SKM-1 treated with dmso at 0.1 percent for 144 hours (cell line): ENCODE data around the gene CLCF1.
"Not testable (repeated sequence)": the region's sequence is repeated elsewhere in the genome, so short reads cannot be mapped to it uniquely, and the experiment has no call there.

Experiments
- DNase-seq: peaks from one replicate; lab custom pipeline; 2025; ENCODE audit not compliant: unreplicated experiment; lab: John Stamatoyannopoulos, UW

Gene CLCF1

GRCh38 chr11:67409261-67409666 is 35.9 kb upstream of the CLCF1 start:
- no peak for DNase-seq

DNA sequence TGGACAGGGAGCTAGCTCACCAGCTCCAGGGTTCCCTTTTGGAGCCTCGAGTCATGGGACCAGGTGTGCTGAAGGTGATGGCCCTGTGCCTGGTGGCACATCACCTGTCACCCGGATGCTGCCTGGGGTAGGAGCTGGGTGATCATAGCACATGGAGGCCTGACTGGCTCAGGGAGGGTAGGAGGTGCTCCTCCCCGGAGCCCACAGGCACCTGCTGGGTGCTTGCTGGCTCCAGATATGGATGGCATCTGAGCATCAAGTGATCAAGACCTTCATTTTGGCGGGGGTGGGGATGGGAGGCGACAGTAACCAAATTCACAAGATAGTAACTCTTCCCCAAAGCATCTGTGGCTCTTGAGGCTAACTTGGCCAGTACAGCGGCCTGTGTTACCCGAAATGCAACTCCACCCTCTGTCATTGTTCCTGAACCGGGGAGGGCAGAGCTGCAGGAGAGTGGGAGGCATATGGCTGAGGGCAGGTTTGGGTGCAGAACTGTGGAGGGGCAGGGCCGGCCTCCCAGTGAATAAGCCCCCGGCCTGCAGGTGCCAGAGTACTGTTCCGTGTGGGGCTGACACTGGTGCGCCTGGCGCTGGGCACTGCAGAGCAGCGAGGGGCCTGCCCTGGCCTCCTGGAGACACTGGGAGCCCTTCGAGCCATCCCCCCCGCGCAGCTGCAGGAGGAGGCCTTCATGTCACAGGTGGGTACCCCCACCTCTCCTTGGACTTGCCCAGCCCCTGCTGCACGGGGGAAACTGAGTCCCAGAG is 35.2 kb upstream of the CLCF1 start:
- no peak for DNase-seq

- DNase-seq, result no peak
Observed at GRCh38 chr11:67407688-67408163, 34.3 kb upstream of the CLCF1 start.

GRCh38 chr11:67406969-67407687 is 33.7 kb upstream of the CLCF1 start:
- no peak for DNase-seq

DNA sequence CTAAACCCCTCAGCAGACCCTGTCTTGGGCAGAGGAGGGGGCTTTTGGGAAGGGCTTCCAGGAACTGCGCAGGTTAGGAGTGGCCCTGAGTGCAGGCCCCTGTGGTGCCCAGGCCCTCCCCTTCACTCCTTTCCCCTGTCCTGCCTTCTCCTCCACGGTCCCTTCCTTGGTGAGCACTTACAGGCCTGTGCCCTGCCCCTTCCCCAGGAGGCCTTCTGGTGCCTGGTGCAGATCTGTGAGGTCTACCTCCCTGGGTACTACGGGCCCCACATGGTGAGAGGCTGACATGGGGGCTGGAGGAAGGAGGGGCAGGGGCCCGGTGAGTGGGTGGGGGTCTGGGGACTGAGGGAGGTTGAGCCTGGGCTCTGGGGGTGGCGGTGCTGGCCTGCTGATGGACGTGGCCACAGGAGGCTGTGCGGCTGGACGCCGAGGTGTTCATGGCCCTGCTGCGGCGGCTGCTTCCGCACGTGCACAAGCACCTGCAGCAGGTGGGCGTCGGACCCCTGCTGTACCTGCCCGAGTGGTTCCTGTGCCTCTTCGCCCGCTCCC is 33.1 kb upstream of the CLCF1 start:
- no peak for DNase-seq

GRCh38 chr11:67405688-67406339 is 32.4 kb upstream of the CLCF1 start:
- DNase-seq, result no peak

DNA sequence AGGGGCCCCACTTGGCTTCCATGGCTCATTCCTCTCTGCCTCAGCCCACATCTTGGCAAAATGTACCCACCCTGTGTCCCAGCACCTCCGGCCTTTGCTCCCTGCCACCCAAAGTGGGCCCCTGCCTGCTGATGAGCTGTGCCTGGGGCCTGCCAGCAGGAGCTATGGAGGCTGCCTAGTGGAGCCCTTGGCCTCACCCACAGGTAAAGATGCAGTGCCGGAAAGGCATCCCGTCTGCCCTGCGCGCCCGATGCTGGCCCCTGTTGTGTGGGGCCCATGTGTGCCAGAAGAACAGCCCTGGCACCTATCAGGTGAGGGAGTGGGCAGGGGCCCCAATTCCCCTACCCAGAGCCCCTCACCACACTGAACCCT is 31.8 kb upstream of the CLCF1 start:
- DNase-seq, result no peak

GRCh38 chr11:67404515-67405195 is 31.3 kb upstream of the CLCF1 start:
- no peak for DNase-seq

GRCh38 chr11:67403085-67403484 is 29.7 kb upstream of the CLCF1 start:
- not testable (repeated sequence) for DNase-seq

DNA sequence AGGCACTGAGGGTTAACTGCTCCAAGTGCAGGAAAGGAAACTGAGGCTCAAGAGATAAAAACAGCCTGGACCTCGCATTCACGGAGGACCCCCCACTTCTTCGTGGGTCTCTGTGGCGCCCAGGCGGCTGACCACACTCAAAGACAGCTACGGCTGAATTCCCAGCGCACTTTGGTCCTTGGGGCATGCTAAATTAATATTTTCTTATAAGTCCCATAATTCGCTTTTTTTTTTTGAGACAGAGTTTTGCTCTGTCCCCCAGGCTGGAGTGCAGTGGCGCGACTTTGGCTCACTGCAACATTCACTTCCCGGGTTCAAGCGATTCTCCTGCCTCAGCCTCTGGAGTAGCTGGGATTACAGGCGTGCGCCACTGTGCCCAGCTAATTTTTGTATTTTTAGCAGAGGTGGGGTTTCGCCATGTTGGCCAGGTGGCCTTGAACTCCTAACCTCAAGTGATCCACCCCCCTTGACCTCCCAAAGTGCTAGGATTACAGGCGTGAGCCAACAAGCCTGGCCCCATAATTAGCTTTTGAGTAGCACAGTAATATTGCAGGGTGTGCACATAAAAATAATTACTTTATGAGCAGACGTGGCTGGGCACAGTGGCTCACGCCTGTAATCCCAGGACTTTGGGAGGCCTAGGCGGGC is 28.9 kb upstream of the CLCF1 start:
- not testable (repeated sequence) for DNase-seq

GRCh38 chr11:67401495-67402191 is 28.2 kb upstream of the CLCF1 start, which contains the start of gene PPP1CA:
Gene PPP1CA (minus strand): TSS chr11:67401858. CDS start chr11:67401782, 76 bp downstream.
- DNase-seq, result peak; percentile 90

DNA sequence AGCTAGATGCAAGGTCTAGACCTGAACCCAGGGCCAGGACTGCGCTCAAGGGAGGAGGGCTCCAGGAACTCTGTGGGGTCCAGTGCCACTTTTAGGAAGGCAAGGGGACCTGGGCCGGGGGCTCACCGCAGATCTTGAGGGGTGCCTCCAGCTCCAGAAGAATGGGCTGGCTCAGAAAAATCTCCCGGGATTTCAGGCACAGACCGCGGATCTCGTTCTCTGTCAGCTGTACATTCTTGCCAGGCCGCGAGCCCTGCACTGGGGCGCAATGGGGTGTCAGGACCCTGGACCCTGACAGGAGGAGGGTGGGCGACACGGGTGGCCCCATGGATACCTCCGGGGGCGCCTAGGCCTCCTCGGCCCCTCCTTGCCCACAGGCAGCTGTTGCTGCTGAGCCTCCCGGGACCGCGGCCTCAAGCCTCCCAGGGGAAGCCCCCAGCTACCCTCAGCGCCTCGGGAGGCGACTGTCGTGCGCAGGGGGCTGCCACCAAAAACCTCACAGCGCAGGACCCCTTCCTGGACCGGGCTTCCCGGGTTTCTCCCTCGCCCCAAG is 27.6 kb upstream of the CLCF1 start:
- DNase-seq, result no peak

DNA sequence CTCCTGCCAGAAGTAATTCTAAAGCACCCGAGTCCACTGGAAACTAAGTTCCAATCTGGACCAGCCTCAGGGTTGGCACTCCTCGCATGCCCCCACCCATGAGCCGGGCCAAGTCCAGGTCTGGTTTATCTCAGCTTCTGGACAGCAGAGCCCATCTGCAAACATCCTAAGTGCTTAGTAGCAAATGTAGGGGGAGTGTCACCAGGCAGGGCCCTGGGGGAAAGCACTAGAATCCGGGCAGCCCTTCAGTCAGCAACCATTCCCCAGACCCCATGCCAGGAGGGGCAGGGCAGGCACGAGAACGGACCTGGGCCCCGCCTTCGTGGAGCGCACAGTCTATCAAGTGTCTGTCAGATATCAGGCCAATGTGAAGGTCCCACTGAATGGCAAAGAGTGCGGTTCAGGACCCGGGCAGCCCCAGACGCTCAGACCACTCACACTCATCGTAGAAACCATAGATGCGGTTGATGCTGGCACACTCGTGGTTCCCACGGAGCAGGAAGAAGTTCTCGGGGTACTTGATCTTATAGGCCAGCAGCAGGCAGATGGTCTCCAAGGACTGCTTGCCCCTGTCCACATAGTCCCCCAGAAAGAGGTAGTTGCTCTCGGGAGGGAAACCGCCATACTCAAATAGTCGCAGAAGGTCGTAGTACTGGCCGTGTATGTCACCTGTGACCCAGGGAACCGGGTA is 27.0 kb upstream of the CLCF1 start:
- DNase-seq, result no peak

GRCh38 chr11:67398661-67399563 is 25.5 kb upstream of the CLCF1 start:
- DNase-seq, result no peak

DNA sequence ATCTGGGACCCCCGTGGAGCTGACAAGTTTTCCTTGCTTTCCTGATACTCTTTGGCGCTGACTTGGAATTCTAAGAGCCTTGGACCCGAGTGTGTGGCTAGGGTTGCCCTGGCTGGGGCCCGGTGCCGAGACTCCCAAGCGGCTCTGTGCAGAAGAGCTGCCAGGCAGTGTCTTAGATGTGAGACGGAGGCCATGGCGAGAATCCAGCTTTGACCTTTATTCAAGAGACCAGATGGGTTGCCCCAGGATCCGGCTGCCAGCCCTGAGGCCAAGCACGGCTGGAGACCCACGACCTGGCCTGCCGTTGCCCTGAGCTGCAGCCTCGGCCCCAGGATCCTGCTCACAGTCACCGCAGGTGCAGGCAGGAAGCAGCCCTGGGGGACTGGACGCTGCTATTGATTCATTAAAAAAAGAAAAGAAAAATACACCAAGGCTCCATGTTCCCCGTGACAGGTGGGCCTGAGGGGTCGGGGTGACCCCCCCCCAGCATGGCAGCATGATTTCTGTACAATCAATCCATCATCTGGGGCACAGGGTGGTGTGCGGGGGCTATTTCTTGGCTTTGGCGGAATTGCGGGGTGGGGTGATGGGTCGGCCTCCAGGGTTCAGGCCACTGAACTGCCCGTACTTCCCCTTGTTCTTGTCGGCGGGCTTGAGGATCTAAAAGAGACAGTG is 24.7 kb upstream of the CLCF1 start:
- no peak for DNase-seq

GRCh38 chr11:67397536-67397935 is 24.1 kb upstream of the CLCF1 start:
- DNase-seq, result no peak
